ENCODE measurements around the gene SOWAHA.

Gene SOWAHA

GRCh38 chr5:132787076-132787475 lies 26.0 kb upstream of the SOWAHA start:
- H3K27ac ChIP-seq (ENCODE audit: low read depth, low read length, poor library complexity, severe bottlenecking): no peak overlapping the region
- no peaks in the 10 kb centered on the region for H4K20me1 ChIP-seq (ENCODE audit: insufficient read depth, low read length)
- no peaks in the 10 kb centered on the region for H3K4me1 ChIP-seq (ENCODE audit: insufficient read depth, low read length, severe bottlenecking)
- TF ChIP-seq CTCF (IDR thresholded peaks at IDR 0.05; ENCODE audit: low read length) (no peak), EZH2 (IDR thresholded peaks at IDR 0.05; ENCODE audit: borderline replicate concordance, low read length) (no peak)
- no peaks in the 10 kb centered on the region for H3K9me2 ChIP-seq (ENCODE audit: low read depth, low read length)
- no peaks in the 10 kb centered on the region for H3K36me3 ChIP-seq (ENCODE audit: insufficient read depth, low read length)
- no peaks in the 10 kb centered on the region for H3F3A ChIP-seq (ENCODE audit: insufficient read depth, low read length)
- H3K9me3 ChIP-seq (ENCODE audit: low read length): no peaks in the 10 kb centered on the region
- no peaks in the 10 kb centered on the region; the same call in 1 of the 2 replicates for H3K27me3 ChIP-seq (ENCODE audit: insufficient read depth, low read length)
- H3K4me2 ChIP-seq (ENCODE audit: low read length): no peak overlapping the region
- no peak overlapping the region for H3K4me3 ChIP-seq (ENCODE audit: low read depth, low read length, poor library complexity, severe bottlenecking)
- H3K9ac ChIP-seq (ENCODE audit: low read length): no peak overlapping the region
- H3K79me2 ChIP-seq (ENCODE audit: insufficient read depth, low read length): no peaks in the 10 kb centered on the region
- H2AFZ ChIP-seq (ENCODE audit: low read length): no peak overlapping the region

GRCh38 chr5:132788508-132788907 lies 24.6 kb upstream of the SOWAHA start:
- Histone ChIP-seq H3K4me2 (ENCODE audit: low read length) (no peak overlapping the region), H3K9me3 (ENCODE audit: low read length) (no peaks in the 10 kb centered on the region), H3K9ac (ENCODE audit: low read length) (no peak overlapping the region), H3F3A (ENCODE audit: insufficient read depth, low read length) (no peaks in the 10 kb centered on the region), H3K36me3 (ENCODE audit: insufficient read depth, low read length) (no peaks in the 10 kb centered on the region), H3K27me3 (ENCODE audit: insufficient read depth, low read length) (peaks cover 6% of the 10 kb centered on the region; the same call in 1 of the 2 replicates), H3K79me2 (ENCODE audit: insufficient read depth, low read length) (no peaks in the 10 kb centered on the region), H3K27ac (ENCODE audit: low read depth, low read length, poor library complexity, severe bottlenecking) (no peak overlapping the region), H2AFZ (ENCODE audit: low read length) (no peak overlapping the region), H3K4me1 (ENCODE audit: insufficient read depth, low read length, severe bottlenecking) (no peaks in the 10 kb centered on the region), H4K20me1 (ENCODE audit: insufficient read depth, low read length) (no peaks in the 10 kb centered on the region), H3K9me2 (ENCODE audit: low read depth, low read length) (no peaks in the 10 kb centered on the region), H3K4me3 (ENCODE audit: low read depth, low read length, poor library complexity, severe bottlenecking) (no peak overlapping the region)
- TF ChIP-seq CTCF (IDR thresholded peaks at IDR 0.05; ENCODE audit: low read length) (no peak), EZH2 (IDR thresholded peaks at IDR 0.05; ENCODE audit: borderline replicate concordance, low read length) (no peak)

- no peak overlapping the region for H2AFZ ChIP-seq (ENCODE audit: low read length)
Measured at GRCh38 chr5:132788990-132789886, 23.9 kb upstream of the SOWAHA start.

More at GRCh38 chr5:132788990-132789886, 23.9 kb upstream of the SOWAHA start:
- Histone ChIP-seq H3K4me3 (ENCODE audit: low read depth, low read length, poor library complexity, severe bottlenecking) (no peak overlapping the region), H3K4me1 (ENCODE audit: insufficient read depth, low read length, severe bottlenecking) (no peaks in the 10 kb centered on the region), H3K9me3 (ENCODE audit: low read length) (no peaks in the 10 kb centered on the region), H3K4me2 (ENCODE audit: low read length) (no peak overlapping the region), H3K27ac (ENCODE audit: low read depth, low read length, poor library complexity, severe bottlenecking) (no peak overlapping the region), H4K20me1 (ENCODE audit: insufficient read depth, low read length) (no peaks in the 10 kb centered on the region), H3K36me3 (ENCODE audit: insufficient read depth, low read length) (no peaks in the 10 kb centered on the region), H3F3A (ENCODE audit: insufficient read depth, low read length) (no peaks in the 10 kb centered on the region), H3K79me2 (ENCODE audit: insufficient read depth, low read length) (no peaks in the 10 kb centered on the region), H3K9me2 (ENCODE audit: low read depth, low read length) (no peaks in the 10 kb centered on the region), H3K27me3 (ENCODE audit: insufficient read depth, low read length) (peaks cover 6% of the 10 kb centered on the region; the same call in 1 of the 2 replicates), H3K9ac (ENCODE audit: low read length) (no peak overlapping the region)
- TF ChIP-seq CTCF (IDR thresholded peaks at IDR 0.05; ENCODE audit: low read length) (no peak), EZH2 (IDR thresholded peaks at IDR 0.05; ENCODE audit: borderline replicate concordance, low read length) (no peak)
